GM18520 (cell line): ENCODE measurements around the gene LRRC71.

Experiments
- ATAC-seq: cut with Tn5 transposase; IDR thresholded peaks from one replicate; pipeline ENCODE4 v1.9.1; 2021; ENCODE audit not compliant: unreplicated experiment

LRRC71 gene

GRCh38 chr1:156920233-156921052 lies at the start of gene LRRC71:
TSS of gene LRRC71 (plus strand) at chr1:156920632. CDS start at chr1:156920804, 172 bp downstream.
- ATAC-seq, result no peak

GRCh38 chr1:156873659-156874058 lies 46.8 kb upstream of the LRRC71 start:
- ATAC-seq, result no peak

GRCh38 chr1:156874142-156874541 lies 46.3 kb upstream of the LRRC71 start:
- ATAC-seq, result no peak

GRCh38 chr1:156874572-156875340 lies 45.7 kb upstream of the LRRC71 start:
- no peak for ATAC-seq

GRCh38 chr1:156875341-156875615 lies 45.2 kb upstream of the LRRC71 start:
- ATAC-seq, result no peak

- ATAC-seq, result no peak
Measured at GRCh38 chr1:156876281-156876680, 44.2 kb upstream of the LRRC71 start.

GRCh38 chr1:156877433-156878170 lies 42.8 kb upstream of the LRRC71 start:
- no peak for ATAC-seq

- ATAC-seq, result no peak
Measured at GRCh38 chr1:156879876-156880275, 40.6 kb upstream of the LRRC71 start.

- ATAC-seq, result no peak
Measured at GRCh38 chr1:156880473-156880872, 40.0 kb upstream of the LRRC71 start.

GRCh38 chr1:156881101-156881500 lies 39.3 kb upstream of the LRRC71 start:
- no peak for ATAC-seq

GRCh38 chr1:156881663-156882062 lies 38.8 kb upstream of the LRRC71 start:
- no peak for ATAC-seq

- no peak for ATAC-seq
Measured at GRCh38 chr1:156882543-156882942, 37.9 kb upstream of the LRRC71 start.

GRCh38 chr1:156883919-156884318 lies 36.5 kb upstream of the LRRC71 start:
- ATAC-seq, result no peak

GRCh38 chr1:156884560-156885184 lies 35.8 kb upstream of the LRRC71 start:
- no peak for ATAC-seq

- ATAC-seq, result no peak
Measured at GRCh38 chr1:156885314-156885713, 35.1 kb upstream of the LRRC71 start.

- no peak for ATAC-seq
Measured at GRCh38 chr1:156885880-156886355, 34.5 kb upstream of the LRRC71 start.

- ATAC-seq, result no peak
Measured at GRCh38 chr1:156886583-156887281, 33.7 kb upstream of the LRRC71 start.

- no peak for ATAC-seq
Measured at GRCh38 chr1:156887317-156887716, 33.1 kb upstream of the LRRC71 start.

GRCh38 chr1:156887734-156888133 lies 32.7 kb upstream of the LRRC71 start:
- no peak for ATAC-seq

GRCh38 chr1:156889802-156890580 lies 30.4 kb upstream of the LRRC71 start:
- no peak for ATAC-seq
